B cell (primary cell): ENCODE data around the gene NOTCH4.

Experiments used
- CTCF ChIP-seq: fragments of 200-600 bp; IDR thresholded peaks from one replicate; pipeline ENCODE4 v1.8.0; 2022; ENCODE audit warnings: antibody characterized with exemption, mild to moderate bottlenecking
- EZH2 ChIP-seq: IDR thresholded peaks from 2 replicates; pipeline ENCODE4 v1.6.1; 2012; ENCODE audit warnings: borderline replicate concordance, low read depth, mild to moderate bottlenecking, moderate library complexity, low read length; ENCODE audit not compliant: insufficient read depth, poor library complexity, severe bottlenecking

- no peak for TF ChIP-seq EZH2
- TF ChIP-seq CTCF, result no peak
Measured at GRCh38 chr6:32147401-32148132, 76.3 kb downstream of the NOTCH4 start.
